HepG2 (cell line): ENCODE measurements around the gene TTBK2. TPM values are rescaled to one million over a fixed set of nuclear protein-coding genes. Genes with fewer than 3 reads are reported as not detected.

Experiments used
- ATAC-seq: fragments of 200-7000 bp; cut with Tn5 transposase; 3 replicates; pipeline ENCODE4 v1.9.1; 2020; ENCODE audit warnings: mild to moderate bottlenecking, moderate library complexity
- BruUV-seq: library from RNA; stranded (reverse); fragments of 400-500 nt; replicated peaks from 2 replicates; lab custom pipeline; 2021; lab: Mats Ljungman, UMichigan
- CTCF ChIA-PET: fragments of 300-600 bp; formaldehyde crosslinking; extraction: SDS; loops from one replicate; lab custom pipeline; 2021; ENCODE audit warnings: low total read pairs, inconsistent platforms, low intra/inter-chr PET ratio; lab: Yijun Ruan, JAX
- POLR2A ChIA-PET: fragments of 350-600 bp; sonication (Branson Sonifier 250); formaldehyde crosslinking; loops from one replicate; lab custom pipeline; 2020; ENCODE audit warnings: antibody characterized with exemption, inconsistent platforms; lab: Yijun Ruan, JAX
- DNase-seq: peaks from one replicate; pipeline ENCODE4 v3.0.0-alpha.2; 2015; ENCODE audit warnings: low spot score
- FAIRE-seq: peaks from 3 replicates; lab custom pipeline; 2011; peaks lifted over from hg19 to GRCh38; lab: Jason Lieb, UNC
- H2AFZ ChIP-seq: one replicate; pipeline ENCODE4 v1.6.1; 2011; ENCODE audit warnings: low read length, inconsistent platforms
- H3K27ac ChIP-seq: fragments of 300-600 bp; 3 replicates; pipeline ENCODE4 v1.8.0; 2011; ENCODE audit warnings: mixed run types, mild to moderate bottlenecking, mixed read lengths, low read length, inconsistent platforms; ENCODE audit not compliant: insufficient read depth; ENCODE audit errors: extremely low read length
- H3K27me3 ChIP-seq, 2 experiments: fragments of 200-600 bp in 1 of 2; 2 replicates in 1 of 2; 3 replicates in 1 of 2; pipeline versions ENCODE4 v1.6.0 to v1.8.0; 2011; ENCODE audit warnings: low read length in 2 of 2, mild to moderate bottlenecking in 2 of 2, moderate library complexity in 2 of 2, inconsistent platforms in 1 of 2; ENCODE audit not compliant: insufficient read depth in 2 of 2, control insufficient read depth in 1 of 2
- H3K36me3 ChIP-seq, 2 experiments: fragments of 200-600 bp in 1 of 2; replicated peaks in 1 of 2; 2 replicates in 1 of 2; 3 replicates in 1 of 2; pipeline versions ENCODE4 v1.5.1 to v1.8.0; 2011; ENCODE audit warnings: low read length in 2 of 2, inconsistent platforms in 1 of 2; ENCODE audit not compliant: insufficient read depth in 2 of 2, control insufficient read depth in 1 of 2
- H3K4me1 ChIP-seq: 2 replicates; pipeline ENCODE4 v1.5.1; 2012; ENCODE audit warnings: low read length, inconsistent platforms; ENCODE audit not compliant: insufficient read depth
- H3K4me2 ChIP-seq: 2 replicates; pipeline ENCODE4 v1.6.0; 2011; ENCODE audit warnings: low read depth, low read length, inconsistent platforms
- H3K4me3 ChIP-seq, 3 experiments: fragments of 200-600 bp in 1 of 3; sonication (generic), shearing (Covaris generic) in 1 of 3; replicated peaks in 1 of 3; 2 replicates each; pipeline ENCODE4 v1.5.1; 2011 to 2016; ENCODE audit warnings: low read length in 3 of 3, inconsistent platforms in 2 of 3, low read depth in 2 of 3, mild to moderate bottlenecking in 2 of 3, control low read depth in 1 of 3, mixed read lengths in 1 of 3; ENCODE audit not compliant: insufficient read depth in 1 of 3
- H3K79me2 ChIP-seq: one replicate; pipeline ENCODE4 v1.6.1; 2011; ENCODE audit warnings: low read length, inconsistent platforms; ENCODE audit not compliant: insufficient read depth
- H3K9ac ChIP-seq: 2 replicates; pipeline ENCODE4 v1.6.0; 2011; ENCODE audit warnings: mild to moderate bottlenecking, low read depth, low read length, inconsistent platforms; ENCODE audit not compliant: insufficient read depth
- H3K9me3 ChIP-seq: 2 replicates; pipeline ENCODE4 v1.5.1; 2012; ENCODE audit warnings: mild to moderate bottlenecking, low read length
- H4K20me1 ChIP-seq: 2 replicates; pipeline ENCODE4 v1.6.0; 2011; ENCODE audit warnings: inconsistent platforms, mild to moderate bottlenecking, low read length, moderate library complexity; ENCODE audit not compliant: insufficient read depth
- CC2D1A ChIP-seq: sonication (generic); formaldehyde crosslinking; IDR thresholded peaks from 2 replicates; pipeline ENCODE4 v1.8.1; 2023; ENCODE audit warnings: mild to moderate bottlenecking, missing genetic modification reagents
- FOXO1 ChIP-seq: sonication (generic); formaldehyde crosslinking; IDR thresholded peaks from 2 replicates; pipeline ENCODE4 v1.4.0; 2020; ENCODE audit warnings: missing genetic modification reagents
- HHEX ChIP-seq: IDR thresholded peaks from 2 replicates; pipeline ENCODE4 v1.6.1; 2016; ENCODE audit warnings: control low read depth
- HIC2 ChIP-seq: sonication (generic); formaldehyde crosslinking; IDR thresholded peaks from 2 replicates; pipeline ENCODE4 v1.9.0; 2022; ENCODE audit warnings: low read depth, missing genetic modification reagents
- ISX ChIP-seq: sonication (generic); formaldehyde crosslinking; conservative IDR thresholded peaks from 2 replicates; pipeline ENCODE4 v1.5.0; 2020; ENCODE audit warnings: missing genetic modification reagents
- NCOA2 ChIP-seq: sonication (generic); formaldehyde crosslinking; IDR thresholded peaks from 2 replicates; pipeline ENCODE4 v1.8.0; 2022; ENCODE audit warnings: inconsistent platforms
- NFKBIZ ChIP-seq: IDR thresholded peaks from 2 replicates; pipeline ENCODE4 v1.6.1; 2018; ENCODE audit warnings: missing genetic modification reagents, missing compliant biosample characterization
- NR2F6 ChIP-seq, 2 experiments: IDR thresholded peaks; 2 replicates each; pipeline ENCODE4 v1.6.1; 2016; ENCODE audit warnings: antibody characterized with exemption in 1 of 2, mild to moderate bottlenecking in 1 of 2
- PRDM4 ChIP-seq: sonication (generic); formaldehyde crosslinking; IDR thresholded peaks from 2 replicates; pipeline ENCODE4 v1.9.0; 2021; ENCODE audit warnings: missing genetic modification reagents, borderline replicate concordance
- TRAFD1 ChIP-seq: sonication (generic); formaldehyde crosslinking; IDR thresholded peaks from 2 replicates; pipeline ENCODE4 v1.5.1; 2020; ENCODE audit warnings: missing genetic modification reagents, mild to moderate bottlenecking, borderline replicate concordance
- ZBTB25 ChIP-seq: IDR thresholded peaks from 2 replicates; pipeline ENCODE4 v1.6.1; 2018; ENCODE audit warnings: missing genetic modification reagents
- ZBTB39 ChIP-seq: sonication (generic); formaldehyde crosslinking; IDR thresholded peaks from 2 replicates; pipeline ENCODE4 v1.5.0; 2020; ENCODE audit warnings: missing genetic modification reagents
- ZFP41 ChIP-seq: sonication (generic); formaldehyde crosslinking; IDR thresholded peaks from 2 replicates; pipeline ENCODE4 v1.4.0; 2020; ENCODE audit warnings: mild to moderate bottlenecking, missing genetic modification reagents, borderline replicate concordance
- ZNF337 ChIP-seq: sonication (generic); formaldehyde crosslinking; IDR thresholded peaks from 2 replicates; pipeline ENCODE4 v1.5.1; 2020; ENCODE audit warnings: missing genetic modification reagents, low read depth, mild to moderate bottlenecking, borderline replicate concordance
- ZNF468 ChIP-seq: sonication (generic); formaldehyde crosslinking; IDR thresholded peaks from 2 replicates; pipeline ENCODE4 v1.8.0; 2022; ENCODE audit warnings: mild to moderate bottlenecking, moderate library complexity, missing genetic modification reagents
- ZNF562 ChIP-seq: sonication (generic); formaldehyde crosslinking; IDR thresholded peaks from 2 replicates; pipeline ENCODE4 v1.8.0; 2022; ENCODE audit warnings: missing genetic modification reagents, borderline replicate concordance
- ZNF660 ChIP-seq: sonication (generic); formaldehyde crosslinking; IDR thresholded peaks from 2 replicates; pipeline ENCODE4 v1.5.1; 2020; ENCODE audit warnings: mild to moderate bottlenecking, low read depth, missing genetic modification reagents, borderline replicate concordance
- WGBS: methylation state at CpG from one replicate; pipeline ENCODE4 v1.1.6; 2017; ENCODE audit warnings: low lambda C conversion rate; 5-methylcytosine and 5-hydroxymethylcytosine counted together
- in situ Hi-C: cut with HindIII; loops from 2 replicates; pipeline ENCODE4 v1.10.0; 2017; ENCODE audit warnings: low pct_unique_long_range_greater_than_20kb; ENCODE audit not compliant: extremely low pct_ligation_motif_present
- intact Hi-C: fragments of 100-400 bp; cut with micrococcal nuclease; formaldehyde crosslinking; loops from one replicate; pipeline ENCODE4 v1.10.0; 2022; ENCODE audit not compliant: unreplicated experiment
- polyA plus RNA-seq, 8 experiments: library from polyadenylated mRNA; depleted of rRNA in 3 of 8; stranded (reverse) in 7 of 8; unstranded in 1 of 8; fragments of >200 nt; fragmentation: Illumina TruSeq in 4 of 8; extraction: Trizol in 4 of 8; gene quantifications; 2 replicates each; pipeline versions ENCODE4 v1.2.1 to v1.2.3, GENCODE V29; 2011 to 2016; ENCODE audit warnings: low read depth in 4 of 8, missing spikeins in 1 of 8, mixed read lengths in 1 of 8; ENCODE audit not compliant: insufficient read depth in 1 of 8
- total RNA-seq, 5 experiments: library from RNA; depleted of rRNA; stranded (reverse); fragments of >200 nt; fragmentation: Illumina TruSeq; extraction: Trizol; gene quantifications; 2 replicates each; pipeline ENCODE4 v1.2.3, GENCODE V29; 2016; ENCODE audit warnings: low read depth in 1 of 5

The TTBK2 gene
- total and polyA plus RNA-seq, 2 of the 13 experiments (the other 11 are each of a cell fraction or from before 2014, with no cell fraction given) = 5.1 to 7.4 TPM

GRCh38 chr15:42819786-42820185 lies 100.8 kb downstream of the TTBK2 start:
- H3K4me1 ChIP-seq = no peaks in the 10 kb centered on the region
- BruUV-seq = no TSS peak
- no peak overlapping the region for H3K4me2 ChIP-seq
- WGBS = 76% methylated on average over 1 of the region's 1 CpG
- FAIRE-seq (no peak), DNase-seq (no peak), ATAC-seq (no peak)
- no peak overlapping the region for H3K4me3 ChIP-seq
- no peak overlapping the region for H3K9ac ChIP-seq
- ChIA-PET POLR2A (no interaction called here), CTCF (no interaction called here)
- H3K27ac ChIP-seq = no peak overlapping the region
- H3K27me3 ChIP-seq = no peaks in the 10 kb centered on the region
- no peaks in the 10 kb centered on the region for H3K79me2 ChIP-seq
- no peak for TF ChIP-seq ISX (CRISPR knock-in tag)
- TF ChIP-seq ZBTB39 (CRISPR knock-in tag) = no peak
- no peak for TF ChIP-seq ZBTB25
- no peak for TF ChIP-seq ZNF660
- no peak for TF ChIP-seq CC2D1A
- no peak for TF ChIP-seq FOXO1 (CRISPR knock-in tag)
- no peak for TF ChIP-seq ZNF468
- no peak for TF ChIP-seq ZFP41 (CRISPR knock-in tag)
- TF ChIP-seq HHEX (CRISPR knock-in tag) = no peak
- no peak for TF ChIP-seq NFKBIZ (CRISPR knock-in tag)
- TF ChIP-seq PRDM4 (CRISPR knock-in tag) = no peak
- no peak for TF ChIP-seq NR2F6 (IDR thresholded peaks at IDR 0.05)
- TF ChIP-seq NR2F6 (CRISPR knock-in tag; IDR thresholded peaks at IDR 0.05) = no peak
- TF ChIP-seq HIC2 (CRISPR knock-in tag) = no peak
- TF ChIP-seq TRAFD1 = no peak
- no peak for TF ChIP-seq ZNF562 (CRISPR knock-in tag)
- no peak for TF ChIP-seq ZNF337 (CRISPR knock-in tag)
- no peak for TF ChIP-seq NCOA2
- H2AFZ ChIP-seq = no peak overlapping the region
- H3K9me3 ChIP-seq = no peaks in the 10 kb centered on the region
- no peaks in the 10 kb centered on the region for H4K20me1 ChIP-seq
- no peaks in the 10 kb centered on the region; a peak in 1 of 5 replicates for H3K36me3 ChIP-seq
- intact Hi-C loops (no loop called here), in situ Hi-C loops (no loop called here)
